GM23338 (cell line): ENCODE results near the gene SFI1. TPM values are rescaled to one million over a fixed set of nuclear protein-coding genes. Genes with fewer than 3 reads are reported as not detected.

Experiments
- ATAC-seq: fragments of 200-7000 bp; cut with Tn5 transposase; 3 replicates; pipeline ENCODE4 v1.9.1; 2020
- DNase-seq: peaks from one replicate; pipeline ENCODE4 v3.0.0-alpha.2; 2015; ENCODE audit warnings: low spot score
- H2AFZ ChIP-seq: fragments of 200-600 bp; sonication (generic); 2 replicates; pipeline ENCODE4 v1.8.0; 2016; ENCODE audit warnings: antibody characterized with exemption, mild to moderate bottlenecking, moderate library complexity
- H3F3A ChIP-seq: fragments of 200-600 bp; sonication (generic); replicated peaks from 2 replicates; pipeline ENCODE4 v1.8.0; 2017; ENCODE audit warnings: antibody characterized with exemption, mixed run types, low read depth
- H3K27ac ChIP-seq: fragments of 200-600 bp; sonication (generic); 2 replicates; pipeline ENCODE4 v1.6.1; 2016; ENCODE audit warnings: low read depth
- H3K27me3 ChIP-seq: fragments of 200-600 bp; sonication (generic); 2 replicates; pipeline ENCODE4 v1.8.0; 2016; ENCODE audit warnings: mild to moderate bottlenecking, mixed run types, moderate library complexity; ENCODE audit not compliant: insufficient read depth
- H3K36me3 ChIP-seq: fragments of 200-600 bp; sonication (generic); 2 replicates; pipeline ENCODE4 v1.8.0; 2016; ENCODE audit warnings: mild to moderate bottlenecking; ENCODE audit not compliant: insufficient read depth
- H3K4me1 ChIP-seq: fragments of 200-600 bp; sonication (generic); 2 replicates; pipeline ENCODE4 v1.8.0; 2016; ENCODE audit warnings: mild to moderate bottlenecking, moderate library complexity; ENCODE audit not compliant: insufficient read depth
- H3K4me2 ChIP-seq: fragments of 200-600 bp; sonication (generic); 2 replicates; pipeline ENCODE4 v1.7.1; 2017; ENCODE audit warnings: mixed run types
- H3K4me3 ChIP-seq: fragments of 200-600 bp; sonication (generic); 2 replicates; pipeline ENCODE4 v1.6.1; 2016; ENCODE audit warnings: mixed run types
- H3K79me2 ChIP-seq: fragments of 200-600 bp; sonication (generic); replicated peaks from 2 replicates; pipeline ENCODE4 v1.8.0; 2017; ENCODE audit warnings: mild to moderate bottlenecking; ENCODE audit not compliant: insufficient read depth
- H3K9me2 ChIP-seq: fragments of 200-600 bp; sonication (generic); 2 replicates; pipeline ENCODE4 v1.8.0; 2017; ENCODE audit not compliant: insufficient read depth
- H4K20me1 ChIP-seq: fragments of 200-600 bp; sonication (generic); replicated peaks from 2 replicates; pipeline ENCODE4 v1.8.0; 2017; ENCODE audit warnings: mild to moderate bottlenecking; ENCODE audit not compliant: insufficient read depth
- H3K27ac Mint-ChIP-seq: 2 replicates; pipeline ENCODE4 v1.8.0; 2020; ENCODE audit warnings: inconsistent platforms, mild to moderate bottlenecking, moderate library complexity, mixed read lengths
- H3K27me3 Mint-ChIP-seq: 3 replicates; pipeline ENCODE4 v1.8.0; 2022; ENCODE audit warnings: low read depth, mild to moderate bottlenecking, moderate library complexity, mixed read lengths, inconsistent platforms; ENCODE audit not compliant: insufficient read depth, poor library complexity
- H3K36me3 Mint-ChIP-seq: 3 replicates; pipeline ENCODE4 v1.8.0; 2021; ENCODE audit warnings: low read depth, mild to moderate bottlenecking, inconsistent platforms, moderate library complexity, mixed read lengths
- H3K4me1 Mint-ChIP-seq: 3 replicates; pipeline ENCODE4 v1.8.0; 2020; ENCODE audit warnings: mild to moderate bottlenecking, inconsistent platforms, mixed read lengths
- H3K4me3 Mint-ChIP-seq: 3 replicates; pipeline ENCODE4 v1.8.0; 2021; ENCODE audit warnings: moderate library complexity, mild to moderate bottlenecking, inconsistent platforms, mixed read lengths
- H3K9me3 Mint-ChIP-seq: 3 replicates; pipeline ENCODE4 v1.8.0; 2020; ENCODE audit warnings: moderate library complexity, mild to moderate bottlenecking, inconsistent platforms, mixed read lengths
- CREB1 ChIP-seq: fragments of 250-450 bp; sonication (Bioruptor Pico); IDR thresholded peaks from 2 replicates; pipeline ENCODE4 v1.5.0; 2020; ENCODE audit warnings: low read depth, mild to moderate bottlenecking, moderate library complexity
- CTCF ChIP-seq, 2 experiments: fragments of 200-600 bp in 1 of 2; sonication (generic) in 1 of 2; conservative IDR thresholded peaks; 2 replicates each; pipeline versions ENCODE4 v1.5.1 to v1.6.1; 2016 to 2017; ENCODE audit warnings: antibody characterized with exemption in 2 of 2, low read depth in 2 of 2, mild to moderate bottlenecking in 2 of 2, moderate library complexity in 1 of 2
- ETS1 ChIP-seq: IDR thresholded peaks from 2 replicates; pipeline ENCODE4 v1.6.1; 2016; ENCODE audit warnings: antibody characterized with exemption
- EZH2 ChIP-seq: fragments of 200-600 bp; sonication (generic); IDR thresholded peaks from one replicate; pipeline ENCODE4 v1.8.0; 2017; ENCODE audit warnings: antibody characterized with exemption, mild to moderate bottlenecking, low read depth; ENCODE audit not compliant: unreplicated experiment
- EZH2phosphoT487 ChIP-seq: fragments of 200-600 bp; sonication (generic); IDR thresholded peaks from one replicate; pipeline ENCODE4 v1.8.1; 2018; ENCODE audit warnings: antibody characterized with exemption; ENCODE audit not compliant: unreplicated experiment
- JUNB ChIP-seq: IDR thresholded peaks from one replicate; pipeline ENCODE4 v1.6.1; 2016; ENCODE audit warnings: antibody characterized with exemption; ENCODE audit not compliant: unreplicated experiment
- NANOG ChIP-seq: IDR thresholded peaks from 2 replicates; pipeline ENCODE4 v1.6.1; 2016; ENCODE audit warnings: antibody characterized with exemption, borderline replicate concordance
- ZNF114 ChIP-seq: fragments of 250-450 bp; sonication (Bioruptor Pico); IDR thresholded peaks from 2 replicates; pipeline ENCODE4 v1.5.0; 2020; ENCODE audit warnings: mild to moderate bottlenecking, moderate library complexity
- ZNF462 ChIP-seq: fragments of 250-450 bp; sonication (Bioruptor Pico); IDR thresholded peaks from 2 replicates; pipeline ENCODE4 v1.5.0; 2020; ENCODE audit warnings: mild to moderate bottlenecking, moderate library complexity
- polyA plus RNA-seq: library from polyadenylated mRNA; unstranded; fragments of >200 nt; fragmentation: Nextera tagmentation; extraction: Ambion mirVana; gene quantifications from 2 replicates; pipeline ENCODE4 v1.2.1, GENCODE V29; 2016
- total RNA-seq: library from RNA; depleted of rRNA; stranded (reverse); fragments of >200 nt; shearing (Covaris generic); gene quantifications from 2 replicates; pipeline ENCODE4 v1.2.3, GENCODE V29; 2014

SFI1 gene
- total and polyA plus RNA-seq, 2 experiments from 2014 or later, result 16.7 to 25.6 TPM

DNA sequence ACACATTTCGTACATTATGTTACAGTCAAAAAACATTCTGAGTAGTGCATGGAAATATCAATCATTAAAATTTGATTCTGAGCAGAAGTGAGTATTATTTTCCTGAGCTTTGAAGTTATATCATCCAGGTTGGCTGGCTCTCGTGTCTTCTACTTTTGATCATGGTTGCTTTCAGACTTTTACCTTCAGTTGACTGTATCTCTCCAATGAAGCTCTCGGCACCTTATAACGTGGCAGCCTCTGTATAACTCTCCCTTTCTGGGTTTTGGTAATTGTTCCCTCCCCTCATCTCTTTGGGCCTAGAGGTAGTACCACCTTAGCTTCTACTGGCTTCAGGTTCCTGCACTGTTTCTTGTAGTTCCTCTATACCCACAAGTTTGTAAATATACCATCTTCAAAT is 12.2 kb downstream of the SFI1 start:
- Histone ChIP-seq H3K4me1 (no peaks in the 10 kb centered on the region), H3K4me2 (no peak overlapping the region), H3K79me2 (no peaks in the 10 kb centered on the region; the same call in 1 of the 2 replicates), H3F3A (no peaks in the 10 kb centered on the region), H2AFZ (no peak overlapping the region), H3K36me3 (no peaks in the 10 kb centered on the region; the same call in 1 of the 2 replicates), H3K4me3 (no peak overlapping the region), H4K20me1 (no peaks in the 10 kb centered on the region), H3K27ac (no peak overlapping the region), H3K9me2 (no peaks in the 10 kb centered on the region), H3K27me3 (no peaks in the 10 kb centered on the region)
- no peak for TF ChIP-seq JUNB
- ATAC-seq (no peak), DNase-seq (no peak)
- no peaks in the 10 kb centered on the region for H3K27me3 Mint-ChIP-seq
- no peak overlapping the region for H3K27ac Mint-ChIP-seq
- H3K36me3 Mint-ChIP-seq, result peaks cover 25% of the 10 kb centered on the region
- H3K4me3 Mint-ChIP-seq, result no peak overlapping the region
- H3K4me1 Mint-ChIP-seq, result peaks cover 3% of the 10 kb centered on the region; the same call in 1 of the 3 replicates
- H3K9me3 Mint-ChIP-seq, result peaks cover 4% of the 10 kb centered on the region; the same call in 1 of the 3 replicates

GRCh38 chr22:31509061-31509762 is 12.9 kb downstream of the SFI1 start:
- Mint-ChIP-seq H3K4me3 (no peak overlapping the region), H3K9me3 (peaks cover 4% of the 10 kb centered on the region; the same call in 1 of the 3 replicates), H3K4me1 (no peaks in the 10 kb centered on the region; the same call in 2 of the 3 replicates), H3K27me3 (no peaks in the 10 kb centered on the region), H3K27ac (no peak overlapping the region), H3K36me3 (peaks cover 25% of the 10 kb centered on the region)
- H3K27me3 ChIP-seq, result no peaks in the 10 kb centered on the region
- H3K27ac ChIP-seq, result no peak overlapping the region
- no peak overlapping the region for H3K4me2 ChIP-seq
- no peak for DNase-seq
- no peaks in the 10 kb centered on the region for H3K4me1 ChIP-seq
- no peaks in the 10 kb centered on the region for H3K9me2 ChIP-seq
- no peaks in the 10 kb centered on the region for H4K20me1 ChIP-seq
- H3K4me3 ChIP-seq, result no peak overlapping the region
- no peaks in the 10 kb centered on the region for H3F3A ChIP-seq
- no peak overlapping the region for H2AFZ ChIP-seq
- no peak for ATAC-seq
- no peaks in the 10 kb centered on the region; the same call in 1 of the 2 replicates for H3K36me3 ChIP-seq
- no peaks in the 10 kb centered on the region; the same call in 1 of the 2 replicates for H3K79me2 ChIP-seq
- TF ChIP-seq EZH2phosphoT487, result no peak
- no peak for TF ChIP-seq JUNB
- no peak for TF ChIP-seq NANOG
- TF ChIP-seq ETS1, result no peak
- TF ChIP-seq CREB1 (CRISPR knock-in tag), result no peak
- TF ChIP-seq EZH2, result no peak
- no peak for TF ChIP-seq ZNF114
- TF ChIP-seq ZNF462 (CRISPR knock-in tag), result no peak
- no peak for TF ChIP-seq CTCF (conservative IDR thresholded peaks at IDR 0.05; ENCODE audit: low read depth in 2 of 2)
